Neural cell (in vitro differentiated cells): Measurements from ENCODE around the gene ACACA.
A peak's percentile ranks its signal among the peaks of the same experiment; 100 is the strongest.

Experiments used
- EP300 ChIP-seq: fragments of 450-650 bp; conservative IDR thresholded peaks from 2 replicates; pipeline ENCODE4 v1.6.1; 2014; ENCODE audit warnings: antibody characterized with exemption, mild to moderate bottlenecking, moderate library complexity; ENCODE audit not compliant: poor library complexity, severe bottlenecking
- EZH2 ChIP-seq: fragments of 200-600, 300-800 bp; shearing (Covaris generic), sonication (generic); IDR thresholded peaks from 2 replicates; pipeline ENCODE4 v1.6.1; 2014; ENCODE audit warnings: antibody characterized with exemption, low read length, borderline replicate concordance, mild to moderate bottlenecking; ENCODE audit not compliant: insufficient read depth, poor library complexity, severe bottlenecking
- POLR2AphosphoS5 ChIP-seq: IDR thresholded peaks from 2 replicates; pipeline ENCODE4 v1.6.1; 2012
- RAD21 ChIP-seq: fragments of 450-650 bp; conservative IDR thresholded peaks from 2 replicates; pipeline ENCODE4 v1.6.1; 2014; ENCODE audit warnings: antibody characterized with exemption, mild to moderate bottlenecking, moderate library complexity
- SMC3 ChIP-seq: fragments of 450-650 bp; conservative IDR thresholded peaks from 2 replicates; pipeline ENCODE4 v1.6.1; 2014; ENCODE audit warnings: antibody characterized with exemption, mild to moderate bottlenecking, moderate library complexity; ENCODE audit not compliant: poor library complexity
- TAF1 ChIP-seq: IDR thresholded peaks from 2 replicates; pipeline ENCODE4 v1.6.1; 2012; ENCODE audit warnings: low read depth
- TF ChIP-seq, protein P1 (sequence below): fragments of 450-650 bp; IDR thresholded peaks from 2 replicates; pipeline ENCODE4 v1.5.1; 2014; ENCODE audit warnings: antibody characterized with exemption, mild to moderate bottlenecking, moderate library complexity; ENCODE audit not compliant: poor library complexity, severe bottlenecking
- TF ChIP-seq, protein P2 (sequence below): IDR thresholded peaks from 2 replicates; pipeline ENCODE4 v1.6.1; 2012; ENCODE audit warnings: borderline replicate concordance

DNA sequence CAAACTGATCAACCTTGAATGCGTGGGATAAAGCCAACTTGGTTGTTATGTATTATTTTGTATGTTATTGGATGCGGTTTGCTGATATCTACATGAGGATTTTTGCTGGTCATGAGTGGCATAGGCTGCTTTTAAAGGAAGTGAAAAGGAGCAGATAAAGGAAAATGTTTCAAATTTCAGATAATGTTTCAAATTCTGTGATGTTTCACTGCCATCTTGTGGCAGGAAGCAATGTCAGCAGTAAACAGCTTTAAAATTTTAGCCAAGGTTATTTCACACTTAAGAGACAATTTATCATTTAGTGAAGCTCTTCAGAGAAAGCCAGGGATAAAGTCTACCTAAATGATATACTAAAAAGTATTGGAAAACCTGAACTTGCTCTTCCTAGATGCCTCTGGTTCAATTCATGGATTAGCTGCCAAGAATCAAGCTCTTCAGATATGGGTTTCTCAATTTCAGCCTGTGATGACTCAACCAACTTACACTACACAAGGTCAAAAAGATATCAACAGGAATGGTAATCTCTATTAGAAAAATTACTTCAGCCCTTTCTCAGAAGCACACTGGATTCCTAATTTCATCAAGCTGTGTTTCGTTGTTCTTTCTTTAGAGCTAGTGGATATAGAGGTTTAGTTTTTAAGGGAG, 166.8 kb downstream of the ACACA start:
- no peak for TF ChIP-seq POLR2AphosphoS5
- TF ChIP-seq, protein P1, sequence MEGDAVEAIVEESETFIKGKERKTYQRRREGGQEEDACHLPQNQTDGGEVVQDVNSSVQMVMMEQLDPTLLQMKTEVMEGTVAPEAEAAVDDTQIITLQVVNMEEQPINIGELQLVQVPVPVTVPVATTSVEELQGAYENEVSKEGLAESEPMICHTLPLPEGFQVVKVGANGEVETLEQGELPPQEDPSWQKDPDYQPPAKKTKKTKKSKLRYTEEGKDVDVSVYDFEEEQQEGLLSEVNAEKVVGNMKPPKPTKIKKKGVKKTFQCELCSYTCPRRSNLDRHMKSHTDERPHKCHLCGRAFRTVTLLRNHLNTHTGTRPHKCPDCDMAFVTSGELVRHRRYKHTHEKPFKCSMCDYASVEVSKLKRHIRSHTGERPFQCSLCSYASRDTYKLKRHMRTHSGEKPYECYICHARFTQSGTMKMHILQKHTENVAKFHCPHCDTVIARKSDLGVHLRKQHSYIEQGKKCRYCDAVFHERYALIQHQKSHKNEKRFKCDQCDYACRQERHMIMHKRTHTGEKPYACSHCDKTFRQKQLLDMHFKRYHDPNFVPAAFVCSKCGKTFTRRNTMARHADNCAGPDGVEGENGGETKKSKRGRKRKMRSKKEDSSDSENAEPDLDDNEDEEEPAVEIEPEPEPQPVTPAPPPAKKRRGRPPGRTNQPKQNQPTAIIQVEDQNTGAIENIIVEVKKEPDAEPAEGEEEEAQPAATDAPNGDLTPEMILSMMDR = peak; percentile 83
- peak; percentile 86 for TF ChIP-seq RAD21
- TF ChIP-seq EP300 = no peak
- TF ChIP-seq, protein P2, sequence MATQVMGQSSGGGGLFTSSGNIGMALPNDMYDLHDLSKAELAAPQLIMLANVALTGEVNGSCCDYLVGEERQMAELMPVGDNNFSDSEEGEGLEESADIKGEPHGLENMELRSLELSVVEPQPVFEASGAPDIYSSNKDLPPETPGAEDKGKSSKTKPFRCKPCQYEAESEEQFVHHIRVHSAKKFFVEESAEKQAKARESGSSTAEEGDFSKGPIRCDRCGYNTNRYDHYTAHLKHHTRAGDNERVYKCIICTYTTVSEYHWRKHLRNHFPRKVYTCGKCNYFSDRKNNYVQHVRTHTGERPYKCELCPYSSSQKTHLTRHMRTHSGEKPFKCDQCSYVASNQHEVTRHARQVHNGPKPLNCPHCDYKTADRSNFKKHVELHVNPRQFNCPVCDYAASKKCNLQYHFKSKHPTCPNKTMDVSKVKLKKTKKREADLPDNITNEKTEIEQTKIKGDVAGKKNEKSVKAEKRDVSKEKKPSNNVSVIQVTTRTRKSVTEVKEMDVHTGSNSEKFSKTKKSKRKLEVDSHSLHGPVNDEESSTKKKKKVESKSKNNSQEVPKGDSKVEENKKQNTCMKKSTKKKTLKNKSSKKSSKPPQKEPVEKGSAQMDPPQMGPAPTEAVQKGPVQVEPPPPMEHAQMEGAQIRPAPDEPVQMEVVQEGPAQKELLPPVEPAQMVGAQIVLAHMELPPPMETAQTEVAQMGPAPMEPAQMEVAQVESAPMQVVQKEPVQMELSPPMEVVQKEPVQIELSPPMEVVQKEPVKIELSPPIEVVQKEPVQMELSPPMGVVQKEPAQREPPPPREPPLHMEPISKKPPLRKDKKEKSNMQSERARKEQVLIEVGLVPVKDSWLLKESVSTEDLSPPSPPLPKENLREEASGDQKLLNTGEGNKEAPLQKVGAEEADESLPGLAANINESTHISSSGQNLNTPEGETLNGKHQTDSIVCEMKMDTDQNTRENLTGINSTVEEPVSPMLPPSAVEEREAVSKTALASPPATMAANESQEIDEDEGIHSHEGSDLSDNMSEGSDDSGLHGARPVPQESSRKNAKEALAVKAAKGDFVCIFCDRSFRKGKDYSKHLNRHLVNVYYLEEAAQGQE = no peak
- TF ChIP-seq EZH2 = no peak
- TF ChIP-seq SMC3 = peak; percentile 86
- TF ChIP-seq TAF1 = no peak
